Measurements from ENCODE around the gene SLC25A29.
"Not testable (repeated sequence)": the region's sequence is repeated elsewhere in the genome, so short reads cannot be mapped to it uniquely, and the experiment has no call there.

SLC25A29 gene

DNA sequence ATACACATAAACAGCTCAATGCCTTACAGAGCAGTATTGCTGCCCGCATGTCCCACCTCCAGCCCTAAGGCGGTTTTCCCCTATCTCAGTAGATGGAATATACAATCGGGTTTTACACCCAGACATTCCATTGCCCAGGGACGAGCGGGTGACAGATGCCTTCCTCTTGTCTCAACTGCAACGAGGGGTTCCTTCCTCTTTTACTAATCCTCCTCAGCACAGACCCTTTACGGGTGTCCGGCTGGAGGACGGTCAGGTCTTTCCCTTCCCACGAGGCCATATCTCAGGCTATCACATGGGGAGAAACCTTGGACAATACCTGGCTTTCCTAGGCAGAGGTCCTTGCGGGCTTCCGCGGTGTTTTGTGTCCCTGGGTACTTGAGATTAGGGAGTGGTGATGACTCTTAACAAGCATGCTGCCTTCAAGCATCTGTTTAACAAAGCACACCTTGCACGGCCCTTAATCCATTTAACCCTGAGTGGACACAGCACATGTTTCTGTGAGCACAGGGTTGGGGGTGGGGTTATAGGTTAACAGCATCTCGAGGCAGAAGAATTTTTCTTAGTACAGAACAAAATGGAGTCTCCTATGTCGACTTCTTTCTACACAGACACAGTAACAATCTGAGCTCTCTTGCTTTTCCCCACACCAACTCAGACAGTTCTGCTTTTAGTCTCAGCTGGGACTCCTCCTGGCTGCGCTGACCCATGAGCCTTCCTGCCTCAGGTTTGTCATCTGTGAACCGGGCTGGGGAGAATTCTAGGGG, 6.0 kb upstream of the SLC25A29 start:
- DNase-seq (ENCODE audit: low read depth in 3 of 3): not testable (repeated sequence)

DNA sequence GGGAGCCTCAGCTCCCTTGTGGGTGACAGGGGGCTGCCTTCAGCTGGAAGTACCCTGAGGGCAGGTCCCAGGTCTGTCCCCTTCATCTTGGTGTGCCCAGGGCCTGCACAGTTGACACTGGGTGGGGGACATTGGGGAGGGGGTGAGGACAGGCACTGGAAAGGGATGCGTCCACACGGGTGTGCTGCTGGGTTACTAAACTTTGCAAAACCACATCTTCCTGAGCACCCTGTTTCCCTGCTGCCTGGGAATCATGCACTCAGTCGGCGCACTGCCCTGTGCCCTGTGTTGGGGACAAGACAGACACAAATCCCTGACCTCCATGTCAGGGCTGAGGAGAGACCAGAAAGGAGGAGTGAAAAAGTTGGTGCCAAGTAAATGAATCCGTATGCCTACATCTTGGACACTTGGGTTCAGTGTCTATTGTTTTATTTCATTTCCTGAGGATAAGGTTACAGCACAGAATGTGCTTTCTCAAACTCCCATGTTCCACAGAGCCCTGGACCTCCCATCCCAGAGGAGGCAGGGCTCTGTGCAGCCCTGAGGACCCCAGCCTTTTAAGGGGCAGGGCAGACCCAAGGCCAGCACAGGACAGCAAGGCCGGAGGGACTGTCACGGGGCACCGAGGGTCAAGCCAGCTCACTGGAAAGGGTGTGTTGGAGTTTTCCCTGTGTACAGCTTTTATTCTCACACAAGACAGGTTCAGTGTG, 2.9 kb upstream of the SLC25A29 start:
- DNase-seq (ENCODE audit: low read depth in 3 of 3): no peak

DNA sequence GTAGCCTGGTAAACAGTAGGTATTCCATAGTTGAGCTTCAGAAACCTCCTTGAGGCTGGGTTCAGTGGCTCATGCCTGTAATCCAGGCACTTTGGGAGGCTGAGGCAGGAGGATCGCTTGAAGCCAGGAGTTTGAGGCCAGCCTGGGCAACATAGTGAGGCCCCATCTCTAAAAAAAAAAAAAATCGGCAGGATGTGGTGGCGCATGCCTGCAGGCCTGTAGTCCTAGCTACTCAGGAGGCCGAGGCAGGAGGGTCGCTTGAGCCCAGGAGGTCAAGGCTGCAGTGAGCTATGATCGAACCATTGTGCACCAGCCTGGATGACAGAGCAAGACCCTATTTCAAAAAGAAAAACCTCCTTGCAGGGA, 2.2 kb upstream of the SLC25A29 start:
- not testable (repeated sequence) for DNase-seq (ENCODE audit: low read depth in 3 of 3)

DNA sequence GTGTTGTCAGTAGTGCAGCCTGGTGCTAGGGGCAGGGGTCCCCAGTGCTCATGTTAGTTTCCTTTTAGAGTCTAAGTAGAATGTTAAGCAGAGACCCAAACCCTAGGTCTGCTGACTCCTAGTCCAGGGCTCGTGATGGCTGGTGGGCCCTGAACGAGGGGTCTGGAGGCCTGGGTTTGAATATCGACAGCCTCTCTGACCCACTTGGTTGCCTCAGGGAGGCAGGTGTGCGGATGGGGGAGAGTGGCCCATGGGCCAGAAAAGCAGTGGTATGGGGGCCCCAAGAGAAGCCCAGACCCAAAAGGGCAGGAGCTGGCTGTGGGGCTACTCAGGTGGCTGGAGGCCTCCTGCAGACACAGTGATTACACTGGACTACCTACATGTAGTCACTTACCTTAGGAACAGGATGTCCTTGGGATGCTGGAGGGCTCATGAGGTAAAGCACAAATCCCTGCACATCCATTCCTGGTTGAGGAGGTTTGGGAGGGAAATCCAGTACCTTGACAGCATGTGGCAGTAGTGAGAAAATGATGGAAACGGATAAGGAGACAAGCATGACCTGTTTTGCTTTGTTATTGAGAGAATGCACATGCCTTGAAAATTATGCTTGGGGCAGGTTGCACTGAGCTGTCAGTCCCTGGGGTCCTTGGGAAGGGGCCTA, 1.7 kb upstream of the SLC25A29 start:
- DNase-seq (ENCODE audit: low read depth in 3 of 3): no peak

DNA sequence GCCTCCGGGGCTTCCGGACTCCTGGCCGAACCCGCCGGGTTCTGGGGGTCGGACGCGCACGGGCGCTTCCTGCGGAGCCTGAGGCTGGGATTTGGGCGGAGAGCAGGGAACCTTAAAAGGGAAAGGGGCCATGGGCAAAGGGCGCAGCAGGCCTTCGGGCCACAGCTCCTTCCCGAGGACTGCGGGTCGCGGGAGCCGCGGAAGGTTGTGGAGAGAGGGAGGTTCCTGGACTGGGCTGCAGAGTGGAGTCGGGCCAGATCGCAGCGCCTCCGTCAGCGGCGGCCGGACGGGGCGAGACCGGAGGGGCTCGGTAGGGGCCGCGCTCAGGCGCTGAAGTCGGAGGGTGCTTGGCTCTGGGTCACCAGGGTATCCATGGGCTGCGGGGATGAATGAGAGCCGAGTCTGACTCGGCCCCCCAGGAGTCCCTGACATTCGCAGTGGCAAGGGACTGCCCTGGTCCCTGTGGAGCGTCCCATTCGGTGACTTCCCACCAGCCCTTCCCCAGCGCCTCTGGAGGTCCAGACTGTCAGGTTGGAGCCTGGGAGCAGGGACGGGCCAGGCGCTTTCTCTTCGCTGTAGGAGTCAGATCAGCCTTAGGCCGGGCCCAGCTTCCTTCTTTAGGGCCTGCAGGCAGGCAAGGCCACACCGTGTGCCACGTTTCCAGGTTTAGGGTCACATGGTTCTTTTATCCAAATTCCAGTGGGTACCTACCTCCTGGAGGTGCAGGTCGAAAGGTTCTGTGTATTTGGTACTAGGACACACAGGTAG, 938 bp upstream of the SLC25A29 start:
- no peak for DNase-seq (ENCODE audit: low read depth in 3 of 3)

DNA sequence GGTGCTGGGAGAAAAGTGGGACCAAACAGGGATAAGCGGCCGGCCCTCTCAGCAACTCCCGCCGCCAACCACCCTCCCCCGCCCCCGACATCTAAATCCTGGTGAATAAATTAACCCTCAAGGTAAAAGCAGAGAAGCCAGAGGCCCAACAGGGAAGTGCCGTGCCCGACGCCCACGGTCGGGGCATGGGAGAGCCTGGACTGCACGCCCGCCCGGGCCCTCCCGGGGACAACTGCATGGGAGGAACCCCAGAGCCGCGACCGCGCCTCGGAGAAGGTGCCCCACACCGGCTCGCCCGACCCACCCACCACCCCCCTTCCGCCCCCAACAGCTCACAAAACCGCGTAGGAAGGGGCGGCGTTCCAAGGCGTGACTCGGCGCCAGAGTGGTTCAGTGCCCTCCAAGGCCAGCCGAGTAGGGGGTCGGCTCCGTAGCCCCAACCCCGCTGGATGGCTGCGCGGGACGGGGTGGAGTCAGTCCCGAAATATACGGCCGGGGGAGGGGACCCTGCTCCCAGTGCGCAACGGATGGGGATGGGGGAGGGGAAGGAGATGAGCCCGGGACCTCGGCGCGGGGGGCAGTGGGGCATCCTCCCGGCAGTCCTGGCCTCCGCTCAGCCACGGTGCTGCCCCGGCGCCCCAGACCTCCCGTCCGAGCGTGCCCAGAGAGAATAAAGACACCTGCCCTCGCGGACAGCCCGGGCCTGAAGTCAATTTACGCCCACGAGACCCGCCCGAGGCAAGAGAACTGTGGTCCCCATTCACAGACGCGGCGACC, 732 bp downstream of the SLC25A29 start:
- DNase-seq (ENCODE audit: low read depth in 3 of 3): peak in 1 of 3 experiments; percentile 35

DNA sequence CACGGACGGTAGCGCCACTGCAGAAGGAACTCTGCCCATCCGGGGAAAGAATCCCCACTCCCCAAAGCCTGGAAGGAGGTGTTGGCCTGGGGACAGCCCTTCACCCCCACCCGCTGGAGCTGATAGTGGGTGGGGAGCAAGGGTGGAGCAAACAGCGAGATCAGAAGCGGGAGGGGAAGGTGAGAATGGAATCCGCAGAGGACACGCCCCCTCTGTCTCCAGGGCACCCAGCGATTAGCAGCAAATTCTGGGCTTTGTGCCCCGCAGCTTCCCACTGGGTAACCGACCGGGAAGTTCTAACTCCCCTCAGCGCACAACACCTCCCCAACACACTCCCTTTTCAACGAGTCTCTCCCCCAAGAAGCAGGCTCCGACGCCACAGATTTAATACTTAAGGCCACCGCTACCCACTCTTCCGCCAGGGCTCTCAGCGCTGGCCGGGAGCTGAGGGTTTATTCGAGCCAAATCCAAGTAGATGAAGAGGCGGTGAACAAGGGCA, 1.4 kb downstream of the SLC25A29 start:
- no peak for DNase-seq (ENCODE audit: low read depth in 3 of 3)

DNA sequence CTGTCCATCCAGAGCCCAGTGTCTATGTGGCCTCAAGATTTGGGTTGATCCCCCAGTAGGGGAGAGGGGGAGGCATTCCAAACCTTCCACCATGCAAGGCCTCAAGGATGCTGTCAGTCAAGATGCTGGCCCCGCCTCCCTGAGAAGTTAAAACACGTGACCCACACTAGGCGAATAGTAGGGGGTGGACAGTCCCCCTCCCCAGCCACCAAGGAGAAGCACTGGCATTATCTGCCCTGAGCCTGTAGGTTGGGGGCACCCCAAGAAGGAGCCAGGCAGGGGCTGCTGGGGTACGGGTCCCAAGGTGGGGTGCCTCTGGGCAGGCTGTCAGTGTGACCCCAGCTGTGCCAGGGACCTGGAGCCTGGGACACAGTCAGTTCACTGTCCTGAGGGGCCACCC, 2.3 kb downstream of the SLC25A29 start:
- DNase-seq (ENCODE audit: low read depth in 3 of 3): no peak

DNA sequence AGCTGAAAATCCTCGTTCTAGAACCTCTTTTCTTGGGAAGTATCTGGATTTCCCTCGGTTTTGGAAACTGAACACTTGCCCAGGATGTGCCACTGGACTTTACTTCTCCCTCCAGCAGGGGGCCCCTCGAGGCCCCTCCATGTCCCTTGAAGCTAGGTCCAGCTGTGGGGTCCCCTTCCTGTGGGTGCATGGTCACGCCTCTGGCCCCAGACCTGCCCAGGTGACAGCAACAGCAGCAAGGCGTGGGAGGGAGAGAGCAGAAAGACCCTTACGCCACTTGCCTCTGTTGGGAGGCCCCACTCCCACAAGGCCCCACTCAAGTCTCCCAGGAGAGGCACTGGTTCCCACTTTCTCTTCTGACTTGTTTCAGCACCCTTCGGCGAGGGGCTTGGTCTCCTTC, 3.1 kb downstream of the SLC25A29 start:
- no peak for DNase-seq (ENCODE audit: low read depth in 3 of 3)

DNA sequence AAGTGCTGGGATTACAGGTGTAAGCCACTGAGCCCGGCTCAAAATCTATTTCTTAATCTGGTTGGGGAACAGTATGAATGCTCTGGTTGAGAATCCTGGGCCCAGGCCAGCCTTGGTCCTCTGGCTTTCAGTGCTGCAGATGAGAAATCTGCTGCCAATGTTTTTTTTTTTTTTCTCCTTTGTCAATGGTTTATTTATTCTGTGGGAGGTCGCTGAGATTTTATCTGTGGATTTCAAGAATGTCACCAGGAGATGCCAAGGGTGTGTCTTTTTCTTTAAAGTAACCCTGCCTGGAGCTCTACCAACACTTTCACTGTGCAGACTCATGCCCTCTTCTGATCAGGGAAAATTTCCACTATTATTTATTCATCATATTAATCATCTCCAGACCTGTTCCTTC, 3.6 kb downstream of the SLC25A29 start:
- DNase-seq (ENCODE audit: low read depth in 3 of 3): no peak

DNA sequence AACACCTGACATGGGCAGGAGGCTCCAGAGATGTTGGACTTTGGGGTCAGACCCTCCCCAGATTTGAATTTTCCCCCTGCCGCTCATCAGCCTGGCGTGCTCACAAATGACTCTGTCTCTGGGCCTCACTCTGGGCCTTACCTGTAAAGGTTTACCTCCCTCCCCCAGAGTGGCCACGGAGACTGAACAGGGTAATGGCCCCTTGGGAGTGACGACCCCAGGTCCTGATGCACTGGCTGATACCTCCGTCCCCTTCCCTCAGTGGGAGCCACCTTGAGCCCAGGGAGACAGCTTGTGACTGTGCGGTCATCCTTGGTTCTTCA, 7.0 kb downstream of the SLC25A29 start:
- DNase-seq (ENCODE audit: low read depth in 3 of 3): no peak

DNA sequence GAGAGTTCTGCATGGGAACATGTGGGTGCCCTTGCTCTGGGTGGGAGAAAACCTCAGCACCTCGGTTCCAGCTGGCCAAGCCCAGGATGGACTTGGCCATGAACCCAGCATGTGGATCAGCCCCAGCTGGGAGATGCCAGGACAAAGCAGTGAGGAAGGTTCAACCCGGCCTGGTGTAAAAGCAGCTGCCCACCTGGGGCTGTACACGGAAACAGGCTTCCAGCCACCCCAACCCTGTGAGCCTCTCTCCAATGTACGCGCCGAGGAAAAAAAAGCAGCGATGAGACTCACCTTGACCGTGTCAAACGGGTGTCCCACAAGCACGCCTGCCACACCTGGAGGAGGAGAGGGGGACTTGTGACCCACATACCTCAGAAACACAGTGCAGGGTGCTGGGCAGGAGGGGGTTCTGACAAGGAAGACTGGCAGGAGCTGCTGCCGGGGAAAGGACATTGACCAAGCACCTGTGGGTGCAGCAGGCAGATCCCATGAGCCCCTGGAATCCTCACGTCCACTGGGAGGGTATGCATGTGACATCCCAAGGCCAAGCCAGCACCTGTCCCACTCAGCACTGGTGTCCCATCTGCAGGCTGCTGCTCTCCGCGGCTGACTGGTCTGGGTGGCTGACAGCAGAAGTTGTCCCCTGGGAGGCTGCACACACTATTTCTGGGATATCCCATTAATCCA, 7.5 kb downstream of the SLC25A29 start:
- DNase-seq (ENCODE audit: low read depth in 3 of 3): no peak

DNA sequence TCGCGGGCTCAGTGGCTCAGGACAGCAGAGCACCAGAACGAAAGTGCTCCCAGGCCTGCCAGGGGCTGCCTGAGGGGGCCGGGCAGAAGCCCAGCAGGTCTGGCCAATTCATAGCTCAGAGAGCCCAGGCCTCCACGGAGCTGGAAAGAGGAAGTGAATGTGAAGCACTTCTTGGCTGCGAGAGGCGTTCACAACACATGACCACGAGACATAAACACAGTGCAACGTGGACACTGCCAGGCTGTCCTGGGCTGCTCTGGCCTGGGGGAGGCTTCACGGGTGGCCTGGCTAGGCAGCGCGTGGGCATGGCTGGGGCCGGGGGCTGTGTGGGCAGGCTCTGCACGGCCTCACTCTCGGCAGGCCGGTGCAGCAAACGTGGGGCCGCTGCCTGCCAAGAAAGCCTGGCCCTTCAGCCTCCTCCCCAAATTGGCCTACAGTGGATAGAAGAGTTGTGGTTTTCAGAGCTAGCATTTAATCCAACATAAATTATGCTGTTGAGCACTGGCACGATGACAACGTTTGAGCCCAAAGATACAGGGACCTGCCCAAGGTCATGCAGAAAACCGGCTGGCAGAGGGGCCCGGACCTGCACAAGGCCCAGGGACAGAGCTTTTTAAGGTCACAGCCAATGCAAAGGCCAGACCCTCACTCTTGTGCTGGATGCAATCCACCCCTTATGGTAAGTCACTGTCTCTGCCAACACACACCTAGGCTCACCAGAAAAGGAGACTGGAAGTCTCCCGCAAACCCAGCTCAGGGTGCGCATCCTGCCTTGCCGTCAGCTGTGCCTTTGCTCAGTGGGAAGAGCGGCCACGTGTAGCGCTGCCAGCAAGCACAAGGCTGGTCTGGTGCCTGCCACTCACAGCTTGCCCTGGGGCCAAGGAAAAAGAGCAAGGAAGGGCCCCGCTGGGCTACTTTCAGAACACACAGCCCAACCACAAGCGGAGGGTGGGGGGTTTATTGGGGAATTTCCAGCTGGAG, 8.6 kb downstream of the SLC25A29 start:
- no peak for DNase-seq (ENCODE audit: low read depth in 3 of 3)

DNA sequence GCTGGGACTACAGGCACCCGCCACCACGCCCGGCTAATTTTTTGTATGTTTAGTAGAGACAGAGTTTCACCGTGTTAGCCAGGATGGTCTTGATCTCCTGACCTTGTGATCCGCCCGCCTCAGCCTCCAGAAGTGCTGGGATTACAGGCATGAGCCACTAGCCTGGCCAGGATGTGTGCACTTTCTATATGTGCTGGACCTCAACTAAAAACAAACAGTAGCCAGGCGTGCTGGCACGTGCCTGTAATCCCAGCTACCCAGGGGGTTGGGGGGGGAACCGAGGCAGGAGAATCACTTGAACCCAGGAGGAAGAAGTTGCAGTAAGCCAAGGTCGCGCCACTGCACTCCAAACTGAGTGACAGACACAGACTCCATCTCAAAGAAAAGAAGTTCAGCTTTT, 9.5 kb downstream of the SLC25A29 start:
- not testable (repeated sequence) for DNase-seq (ENCODE audit: low read depth in 3 of 3)

DNA sequence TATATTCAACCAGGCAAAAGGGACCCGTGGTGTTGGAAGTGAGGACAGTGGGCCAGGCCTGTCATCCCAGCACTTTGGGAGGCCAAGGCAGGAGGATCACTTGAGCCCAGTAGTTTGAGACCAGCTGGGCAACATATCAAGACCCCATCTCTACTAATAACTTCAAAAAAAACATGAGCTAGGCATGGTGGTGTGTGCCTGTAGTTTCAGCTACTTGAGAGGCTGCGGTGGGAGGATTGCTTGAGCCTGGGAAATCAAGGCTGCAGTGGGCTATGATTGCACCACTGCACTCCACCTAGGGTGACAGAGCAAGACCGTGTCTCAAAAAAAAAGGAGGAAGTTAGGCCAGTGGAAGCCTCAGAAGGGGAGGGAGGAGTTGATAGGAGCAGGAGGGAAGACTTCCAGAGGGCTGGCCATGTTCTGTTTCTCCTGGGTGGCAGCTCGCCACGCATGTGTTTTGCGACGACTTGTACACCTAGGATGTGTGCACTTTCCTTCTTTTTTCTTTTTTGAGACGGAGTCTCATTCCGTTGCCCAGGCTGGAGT, 10.1 kb downstream of the SLC25A29 start:
- DNase-seq (ENCODE audit: low read depth in 3 of 3): no peak

DNA sequence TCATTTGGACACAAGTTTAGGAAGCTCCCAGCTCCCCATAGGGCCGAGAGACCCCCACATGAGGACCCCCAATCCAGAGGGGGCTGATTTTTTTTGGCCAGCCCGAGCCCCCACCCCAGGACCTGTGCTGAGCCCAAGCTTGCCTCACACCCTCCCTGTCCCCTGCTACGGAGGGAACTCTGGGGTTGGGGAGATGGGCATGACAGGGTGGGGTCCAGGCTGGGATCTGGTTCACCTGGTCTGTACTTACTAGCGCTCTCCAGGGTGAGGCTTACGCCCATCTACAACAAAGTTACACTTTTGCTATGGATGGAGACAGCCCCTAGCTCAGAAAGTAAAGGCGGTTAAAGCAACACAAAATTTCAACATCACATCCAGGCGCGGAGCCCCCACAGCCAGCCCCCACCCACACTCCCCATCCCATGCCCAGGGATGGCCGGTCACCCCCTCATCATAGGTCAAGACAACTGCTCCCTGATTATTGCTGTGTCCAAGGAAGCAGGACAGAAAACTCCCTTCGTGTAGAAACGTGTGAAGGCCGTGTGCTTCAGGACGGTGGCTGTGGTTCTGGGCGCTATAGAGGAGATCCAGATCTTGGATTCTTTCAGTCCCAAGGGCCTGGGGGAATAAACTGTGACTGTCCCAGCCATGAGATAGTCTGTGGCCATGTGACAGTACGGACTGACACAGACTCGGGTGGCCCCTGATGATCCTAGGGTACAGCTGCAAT, 10.7 kb downstream of the SLC25A29 start:
- DNase-seq (ENCODE audit: low read depth in 3 of 3): no peak

DNA sequence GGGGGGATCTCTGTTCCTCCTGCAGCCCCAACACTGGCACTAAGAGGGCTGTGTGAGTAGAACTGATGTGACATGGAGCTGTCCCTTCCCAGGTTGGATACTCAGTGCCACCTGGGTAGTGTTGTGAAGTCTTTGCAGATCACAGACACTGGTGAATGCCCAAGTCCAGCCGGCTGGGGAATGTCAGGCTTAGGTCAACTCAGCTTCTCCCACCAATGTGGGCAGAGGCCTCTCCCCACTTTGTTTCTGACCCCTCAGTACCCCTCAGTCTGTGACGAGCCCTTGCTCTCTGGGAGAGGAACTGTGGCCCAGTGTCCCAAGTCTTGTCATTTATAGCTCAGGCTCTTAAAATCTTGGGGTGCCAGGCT, 11.3 kb downstream of the SLC25A29 start:
- no peak for DNase-seq (ENCODE audit: low read depth in 3 of 3)

DNA sequence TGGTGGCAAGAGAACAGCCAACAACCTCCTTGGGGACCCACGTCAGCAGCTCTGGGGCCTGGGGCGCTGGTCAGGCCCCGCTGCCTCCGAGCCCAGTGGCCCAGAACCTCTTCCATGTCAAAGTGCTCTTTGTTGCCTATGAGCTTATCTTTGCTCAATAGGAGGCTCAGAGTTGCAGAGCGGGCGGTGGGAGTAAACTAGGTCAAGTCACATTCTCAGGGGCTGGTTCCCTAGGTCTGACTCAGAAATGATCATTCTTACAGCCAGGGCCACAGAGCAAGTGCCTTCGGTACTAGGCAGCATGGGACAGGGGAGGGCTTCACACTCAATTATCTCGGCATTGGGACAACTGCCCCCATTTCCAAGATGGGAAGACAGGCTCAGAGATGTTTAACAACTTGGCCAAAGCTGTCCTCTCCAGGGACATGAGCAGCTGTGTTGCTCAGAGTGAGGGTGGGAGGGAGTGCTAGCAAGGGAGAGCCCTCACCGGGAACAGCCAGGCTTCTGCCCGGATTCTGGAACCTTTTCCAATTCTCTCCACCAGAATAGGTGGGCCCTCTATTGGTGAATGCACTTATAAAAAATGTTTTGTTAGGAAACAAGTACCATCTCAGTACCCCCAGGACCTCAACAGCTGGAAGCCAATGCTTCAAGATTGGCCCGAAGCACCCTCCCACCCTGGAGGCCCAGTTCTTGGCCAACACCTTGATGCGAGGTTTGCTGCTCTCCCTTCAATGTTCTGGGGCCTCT, 11.9 kb downstream of the SLC25A29 start:
- DNase-seq (ENCODE audit: low read depth in 3 of 3): no peak
